ENCODE data around the gene ITPR2.

Gene ITPR2

GRCh38 chr12:26347300-26347699, 485.7 kb downstream of the ITPR2 start:
- no peak for DNase-seq (ENCODE audit: low spot score)
- no peak overlapping the region for H3K27ac ChIP-seq
- POLR2A ChIA-PET (ENCODE audit: low non-redundant PET): no interaction called here
- no peak for TF ChIP-seq CTCF (conservative IDR thresholded peaks at IDR 0.05; ENCODE audit: low read depth)
- CTCF ChIA-PET: no interaction called here

GRCh38 chr12:26346736-26347135, 486.3 kb downstream of the ITPR2 start:
- CTCF ChIA-PET: interaction anchor here (0.6 to 0.7 kb wide), 2 partner anchors 75 to 164 kb away, joined by 3 read pairs; no protein-coding TSS in a partner anchor
- no peak for TF ChIP-seq CTCF (conservative IDR thresholded peaks at IDR 0.05; ENCODE audit: low read depth)
- H3K27ac ChIP-seq: no peak overlapping the region
- POLR2A ChIA-PET (ENCODE audit: low non-redundant PET): no interaction called here
- DNase-seq (ENCODE audit: low spot score): no peak

- H3K27ac ChIP-seq: no peak overlapping the region
- TF ChIP-seq CTCF (conservative IDR thresholded peaks at IDR 0.05; ENCODE audit: low read depth): no peak
- ChIA-PET POLR2A (ENCODE audit: low non-redundant PET) (no interaction called here), CTCF (no interaction called here)
- no peak for DNase-seq (ENCODE audit: low spot score)
These were observed 487.5 kb downstream of the ITPR2 start for GRCh38 chr12:26345471-26346003.

GRCh38 chr12:26341491-26341890, 491.5 kb downstream of the ITPR2 start:
- DNase-seq (ENCODE audit: low spot score): no peak
- CTCF ChIA-PET: interaction anchor here (0.9 kb wide), 1 partner anchor 9 kb away, joined by 4 read pairs; no protein-coding TSS in a partner anchor
- no peak overlapping the region for H3K27ac ChIP-seq
- POLR2A ChIA-PET (ENCODE audit: low non-redundant PET): no interaction called here
- no peak for TF ChIP-seq CTCF (conservative IDR thresholded peaks at IDR 0.05; ENCODE audit: low read depth)

GRCh38 chr12:26340649-26341048, 492.3 kb downstream of the ITPR2 start:
- ChIA-PET POLR2A (ENCODE audit: low non-redundant PET) (no interaction called here), CTCF (interaction anchor here (0.6 kb wide), 1 partner anchor 10 kb away, joined by 3 read pairs; no protein-coding TSS in a partner anchor)
- TF ChIP-seq CTCF (conservative IDR thresholded peaks at IDR 0.05; ENCODE audit: low read depth): no peak
- no peak overlapping the region for H3K27ac ChIP-seq
- no peak for DNase-seq (ENCODE audit: low spot score)

GRCh38 chr12:26339976-26340375, 493.0 kb downstream of the ITPR2 start:
- ChIA-PET CTCF (no interaction called here), POLR2A (ENCODE audit: low non-redundant PET) (no interaction called here)
- DNase-seq (ENCODE audit: low spot score): no peak
- no peak overlapping the region for H3K27ac ChIP-seq
- no peak for TF ChIP-seq CTCF (conservative IDR thresholded peaks at IDR 0.05; ENCODE audit: low read depth)

Measured in RWPE1 (cell line).